Panc1 (cell line): Measurements from ENCODE around the gene RERGL. TPM values are rescaled to one million over a fixed set of nuclear protein-coding genes. Genes with fewer than 3 reads are reported as not detected.

Source experiments
- ATAC-seq: fragments of 200-7000 bp; cut with Tn5 transposase; 2 replicates; pipeline ENCODE4 v1.9.1; 2020; ENCODE audit warnings: mild to moderate bottlenecking, moderate library complexity
- BruUV-seq: library from RNA; stranded (reverse); fragments of 400-500 nt; replicated peaks from 2 replicates; lab custom pipeline; 2021; lab: Mats Ljungman, UMichigan
- CTCF ChIA-PET: fragments of 300-600 bp; sonication (Branson Sonifier 250); formaldehyde crosslinking; loops from one replicate; lab custom pipeline; 2022; ENCODE audit warnings: antibody characterized with exemption; lab: Charles Lee
- POLR2A ChIA-PET: fragments of 300-600 bp; sonication (Branson Sonifier 250); formaldehyde crosslinking; loops from one replicate; lab custom pipeline; 2022; ENCODE audit warnings: antibody characterized with exemption; lab: Charles Lee
- DNase-seq: peaks from one replicate; pipeline ENCODE4 v3.0.0-alpha.2; 2010; ENCODE audit warnings: low read depth, low spot score
- H3K27ac ChIP-seq: 2 replicates; pipeline ENCODE4 v1.5.1; 2011; ENCODE audit warnings: mild to moderate bottlenecking, low read length, inconsistent platforms
- H3K27me3 ChIP-seq: fragments of 200-500 bp; sonication (Bioruptor generic); 2 replicates; pipeline ENCODE4 v1.6.0; 2014; ENCODE audit warnings: low read length, inconsistent platforms; ENCODE audit not compliant: control insufficient read depth, insufficient read depth
- H3K36me3 ChIP-seq: fragments of 200-500 bp; sonication (Bioruptor generic); 2 replicates; pipeline ENCODE4 v1.5.1; 2014; ENCODE audit warnings: inconsistent platforms, mild to moderate bottlenecking, low read length, moderate library complexity; ENCODE audit not compliant: control insufficient read depth, insufficient read depth
- H3K4me1 ChIP-seq: 2 replicates; pipeline ENCODE4 v1.5.1; 2011; ENCODE audit warnings: inconsistent platforms, mild to moderate bottlenecking, low read length, moderate library complexity; ENCODE audit not compliant: control insufficient read depth, insufficient read depth
- H3K4me3 ChIP-seq, 2 experiments: 2 replicates each; pipeline ENCODE4 v1.5.1; 2011 to 2012; ENCODE audit warnings: low read depth in 2 of 2, low read length in 2 of 2, mild to moderate bottlenecking in 2 of 2, inconsistent platforms in 1 of 2, moderate library complexity in 1 of 2
- H3K9me3 ChIP-seq: fragments of 200-500 bp; sonication (Bioruptor generic); 2 replicates; pipeline ENCODE4 v1.5.1; 2014; ENCODE audit warnings: low read depth, mild to moderate bottlenecking, inconsistent platforms, low read length, moderate library complexity; ENCODE audit not compliant: control insufficient read depth, insufficient read depth
- CTCF ChIP-seq: fragments of 450-650 bp; IDR thresholded peaks from 2 replicates; pipeline ENCODE4 v1.5.1; 2017; ENCODE audit warnings: mild to moderate bottlenecking
- POLR2AphosphoS5 ChIP-seq: IDR thresholded peaks from 2 replicates; pipeline ENCODE4 v1.6.1; 2012; ENCODE audit warnings: mild to moderate bottlenecking, low read depth, low read length, moderate library complexity
- REST ChIP-seq, 2 experiments: IDR thresholded peaks; 2 replicates each; pipeline ENCODE4 v1.6.1; 2011 to 2012; ENCODE audit warnings: low read depth in 2 of 2, control low read depth in 1 of 2, low read length in 1 of 2, mild to moderate bottlenecking in 1 of 2, moderate library complexity in 1 of 2; ENCODE audit not compliant: insufficient read depth in 1 of 2
- SIN3A ChIP-seq: IDR thresholded peaks from 2 replicates; pipeline ENCODE4 v1.6.1; 2012; ENCODE audit warnings: low read depth, mild to moderate bottlenecking, low read length, moderate library complexity, borderline replicate concordance; ENCODE audit not compliant: insufficient read depth
- TCF7L2 ChIP-seq: IDR thresholded peaks from 2 replicates; pipeline ENCODE4 v1.6.1; 2011; ENCODE audit warnings: mild to moderate bottlenecking, low read depth, low read length, inconsistent platforms
- in situ Hi-C: cut with HindIII; loops from 2 replicates; pipeline ENCODE4 v1.10.0; 2016; ENCODE audit warnings: low sequenced_read_pairs, low pct_unique_long_range_greater_than_20kb
- intact Hi-C: fragments of 100-400 bp; cut with micrococcal nuclease; formaldehyde crosslinking; loops from one replicate; pipeline ENCODE4 v1.10.0; 2022; ENCODE audit not compliant: unreplicated experiment
- total RNA-seq: library from RNA; stranded (reverse); gene quantifications from one replicate; pipeline ENCODE4 v1.2.1, GENCODE V29; 2021; ENCODE audit not compliant: unreplicated experiment

RERGL gene
- total RNA-seq, 1 experiment from 2014 or later: not detected

GRCh38 chr12:18135509-18135908 lies 45.5 kb upstream of the RERGL start:
- in situ Hi-C loops: no loop called here
- Histone ChIP-seq H3K27ac (no peak overlapping the region), H3K9me3 (no peaks in the 10 kb centered on the region), H3K4me1 (no peaks in the 10 kb centered on the region), H3K27me3 (no peaks in the 10 kb centered on the region), H3K36me3 (no peaks in the 10 kb centered on the region), H3K4me3 (no peak overlapping the region)
- POLR2A ChIA-PET: no interaction called here
- no peak for DNase-seq
- no TSS peak for BruUV-seq
- TF ChIP-seq REST (IDR thresholded peaks at IDR 0.05; ENCODE audit: insufficient read depth in 1 of 2, low read depth in 2 of 2, low read length in 1 of 2) (no peak), POLR2AphosphoS5 (no peak), CTCF (no peak), TCF7L2 (no peak), SIN3A (no peak)
- intact Hi-C loops: no loop called here
- CTCF ChIA-PET: no interaction called here
- ATAC-seq: no peak

GRCh38 chr12:18135086-18135485 lies 45.1 kb upstream of the RERGL start:
- no peak for TF ChIP-seq SIN3A
- TF ChIP-seq POLR2AphosphoS5: no peak
- TF ChIP-seq REST (IDR thresholded peaks at IDR 0.05; ENCODE audit: insufficient read depth in 1 of 2, low read depth in 2 of 2, low read length in 1 of 2): no peak
- no peak for TF ChIP-seq TCF7L2
- TF ChIP-seq CTCF: no peak
- intact Hi-C loops (no loop called here), in situ Hi-C loops (no loop called here)
- no TSS peak for BruUV-seq
- ChIA-PET POLR2A (no interaction called here), CTCF (no interaction called here)
- DNase-seq (no peak), ATAC-seq (no peak)
- no peak overlapping the region for H3K27ac ChIP-seq
- H3K4me3 ChIP-seq: no peak overlapping the region
- H3K9me3 ChIP-seq: no peaks in the 10 kb centered on the region
- no peaks in the 10 kb centered on the region for H3K36me3 ChIP-seq
- H3K4me1 ChIP-seq: no peaks in the 10 kb centered on the region
- H3K27me3 ChIP-seq: no peaks in the 10 kb centered on the region
